Urinary bladder (tissue), 4 donors: Measurements from ENCODE around the gene CMTM2. TPM values are rescaled to one million over a fixed set of nuclear protein-coding genes. Genes with fewer than 3 reads are reported as not detected.

Experiments used
- DNase-seq: peaks from one replicate; pipeline ENCODE4 v3.0.0-alpha.2; 2015; ENCODE audit errors: extremely low spot score
- H3K27ac ChIP-seq: one replicate; pipeline ENCODE4 v1.5.1; 2013; ENCODE audit warnings: low read depth, mild to moderate bottlenecking, moderate library complexity
- H3K36me3 ChIP-seq: one replicate; pipeline ENCODE4 v1.6.1; 2013; ENCODE audit warnings: mild to moderate bottlenecking, moderate library complexity; ENCODE audit not compliant: insufficient read depth
- H3K4me1 ChIP-seq: one replicate; pipeline ENCODE4 v1.6.1; 2013; ENCODE audit warnings: mild to moderate bottlenecking, moderate library complexity; ENCODE audit not compliant: insufficient read depth
- H3K4me3 ChIP-seq: one replicate; pipeline ENCODE4 v1.5.1; 2013; ENCODE audit warnings: low read depth, low read length
- WGBS: extraction: QIAGEN DNeasy Blood & Tissue Kit; methylation state at CpG from one replicate; pipeline ENCODE4 v1.1.7; 2013; 5-methylcytosine and 5-hydroxymethylcytosine counted together
- polyA plus RNA-seq: library from polyadenylated mRNA; stranded (reverse); fragments of 200-250 nt; gene quantifications from one replicate; pipeline ENCODE4 v1.2.3, GENCODE V29; 2013
- total RNA-seq: library from RNA; depleted of rRNA; stranded (reverse); fragments of >200 nt; gene quantifications from one replicate; pipeline ENCODE4 v1.2.3, GENCODE V29; 2014
- donor health status: healthy with polysubstance abuse.
- donor health status: healthy.

Gene CMTM2
- total and polyA plus RNA-seq, 2 donors = not detected

DNA sequence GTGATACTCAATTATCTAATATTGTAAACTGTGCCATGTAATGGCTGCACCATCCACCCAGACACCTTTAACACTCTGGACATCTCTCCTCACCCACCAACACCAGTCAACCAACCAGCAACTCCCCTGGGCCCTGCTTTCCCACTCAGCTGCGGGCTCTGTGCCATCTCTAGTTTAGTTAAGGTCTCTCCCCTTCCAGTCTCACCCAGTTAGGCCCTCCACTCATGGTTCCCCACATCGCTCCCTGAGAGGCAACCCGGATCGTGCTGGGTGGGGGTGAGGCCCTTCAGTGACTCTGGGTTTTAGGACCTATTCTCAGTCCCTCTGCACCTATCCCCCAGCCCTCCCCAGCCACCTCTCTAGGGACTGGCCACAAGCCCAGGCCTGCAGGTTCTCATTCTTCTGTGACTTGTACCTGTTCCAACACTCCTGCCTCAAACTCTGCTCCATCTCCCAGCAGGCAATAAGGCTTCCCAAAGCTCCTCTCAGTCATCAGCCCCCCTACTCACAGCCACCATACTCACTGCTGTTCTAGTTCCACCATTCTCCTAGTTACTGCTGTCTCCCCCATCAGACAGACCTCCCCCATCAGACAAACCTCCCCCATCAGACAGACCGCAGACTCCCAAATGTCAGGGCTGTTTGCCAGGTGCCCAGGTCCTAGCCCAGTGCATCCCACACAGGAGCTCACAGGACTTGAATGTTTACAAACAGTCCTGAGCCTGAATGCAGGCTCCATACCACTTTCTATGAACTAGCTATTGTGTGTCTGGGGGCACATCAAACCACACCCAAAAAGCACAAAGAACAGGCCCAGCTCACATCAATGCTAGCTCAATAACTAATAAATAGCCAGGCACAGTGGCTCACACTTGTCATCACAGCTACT lies 31.9 kb upstream of the CMTM2 start:
- H3K4me3 ChIP-seq = no peak overlapping the region
- no peak overlapping the region for H3K27ac ChIP-seq
- DNase-seq = no peak
- 94% methylated on average over 5 of the region's 5 CpGs for WGBS
- H3K36me3 ChIP-seq = no peaks in the 10 kb centered on the region
- no peaks in the 10 kb centered on the region for H3K4me1 ChIP-seq

DNA sequence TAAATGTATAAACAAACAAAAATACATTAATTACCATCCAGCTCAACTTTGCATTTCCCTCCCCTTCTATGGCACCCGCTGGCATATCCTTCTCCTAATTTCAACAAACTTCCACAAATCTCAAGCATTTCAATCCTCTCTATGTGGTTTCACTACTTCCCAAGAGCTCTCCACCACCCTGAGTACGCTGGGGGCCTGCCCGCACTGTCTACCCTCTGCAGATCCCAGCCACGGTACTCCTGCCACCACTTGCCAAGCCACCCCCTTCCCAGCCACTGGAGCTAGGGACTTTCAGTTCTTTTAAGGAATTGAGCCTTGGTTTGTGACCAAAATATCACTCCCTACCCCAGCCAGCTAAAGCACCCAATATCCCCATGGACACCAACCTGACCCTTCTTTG lies 31.2 kb upstream of the CMTM2 start:
- WGBS = 89% methylated on average over 4 of the region's 4 CpGs
- peak overlapping the region; percentile 62 for H3K27ac ChIP-seq
- no peak overlapping the region for H3K4me3 ChIP-seq
- H3K36me3 ChIP-seq = no peaks in the 10 kb centered on the region
- no peak for DNase-seq
- H3K4me1 ChIP-seq = no peaks in the 10 kb centered on the region

DNA sequence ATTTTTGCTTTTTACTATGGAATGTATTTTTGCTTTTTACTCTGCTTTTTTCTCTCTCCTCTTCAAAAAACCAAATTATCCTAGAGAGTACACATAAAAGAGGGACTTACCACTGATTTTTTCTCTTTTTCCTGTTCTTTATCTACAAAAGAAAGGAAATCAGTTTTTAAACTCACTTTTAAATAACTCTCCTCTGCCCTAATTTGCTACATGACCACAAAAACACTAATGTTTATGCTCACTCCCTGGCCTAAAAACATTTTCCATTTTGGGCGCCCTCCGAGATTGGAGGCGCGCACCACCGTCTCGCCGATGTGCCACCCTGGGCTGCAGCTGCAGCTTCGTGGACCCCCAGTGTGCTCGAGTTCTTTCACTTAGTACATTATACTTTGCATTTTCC lies 30.4 kb upstream of the CMTM2 start:
- Histone ChIP-seq H3K36me3 (no peaks in the 10 kb centered on the region), H3K4me3 (peak overlapping the region; percentile 67), H3K27ac (no peak overlapping the region), H3K4me1 (no peaks in the 10 kb centered on the region)
- 50% methylated on average over 9 of the region's 9 CpGs for WGBS
- no peak for DNase-seq

DNA sequence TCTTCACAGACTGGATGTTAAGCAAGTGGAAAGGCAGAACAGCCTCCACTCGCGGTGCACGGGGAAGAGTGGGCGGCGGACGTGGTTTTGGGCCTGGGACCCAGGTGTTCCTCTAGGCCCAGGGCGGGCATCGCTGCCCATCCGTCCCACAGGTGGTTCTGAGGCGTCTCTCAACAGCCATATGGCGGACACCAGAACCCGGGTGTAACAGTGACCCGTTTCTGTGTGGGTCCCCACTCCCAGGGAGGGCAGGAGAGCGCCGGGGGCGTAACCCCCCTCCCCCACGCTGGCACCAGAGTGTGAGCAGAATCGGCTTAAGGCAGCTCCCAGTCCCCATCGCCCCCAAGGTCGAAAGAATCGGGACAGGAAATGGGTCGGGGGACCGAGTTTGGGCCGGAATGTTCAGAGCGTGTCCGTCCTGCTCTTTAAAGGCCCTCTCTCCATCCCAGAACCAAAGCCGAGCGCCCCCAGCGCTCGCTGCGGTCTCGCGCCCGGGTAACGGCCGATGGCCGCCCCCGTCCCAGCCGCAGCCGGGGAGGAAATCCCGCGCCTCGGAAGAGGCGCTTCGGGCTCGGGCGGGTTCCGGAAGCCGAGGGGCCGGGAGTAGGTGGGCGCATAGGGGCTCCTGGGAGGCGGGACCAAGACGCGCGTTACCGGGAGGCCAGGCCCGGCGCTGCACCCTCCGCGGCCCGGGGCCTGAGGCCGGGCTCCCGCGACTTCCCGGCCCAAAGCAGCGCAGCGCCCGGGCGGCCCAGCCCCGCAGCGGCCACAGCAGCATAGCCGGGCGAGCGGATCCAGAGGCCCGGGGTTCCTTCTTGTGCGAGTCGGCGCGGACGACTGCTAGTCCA lies 29.8 kb upstream of the CMTM2 start, which contains the start of gene TK2:
TSS of gene TK2 (minus strand) at position 839 of the 848 bp plus-strand sequence. CDS start at position 778, 61 bp downstream.
- Histone ChIP-seq H3K27ac (peak within 1 kb of the TSS; percentile 89), H3K36me3 (no peaks in the 10 kb centered on the region), H3K4me3 (peak within 1 kb of the TSS; percentile 67), H3K4me1 (no peaks in the 10 kb centered on the region)
- DNase-seq = peak; percentile 36
- 3% methylated on average over 80 of the region's 80 CpGs for WGBS

DNA sequence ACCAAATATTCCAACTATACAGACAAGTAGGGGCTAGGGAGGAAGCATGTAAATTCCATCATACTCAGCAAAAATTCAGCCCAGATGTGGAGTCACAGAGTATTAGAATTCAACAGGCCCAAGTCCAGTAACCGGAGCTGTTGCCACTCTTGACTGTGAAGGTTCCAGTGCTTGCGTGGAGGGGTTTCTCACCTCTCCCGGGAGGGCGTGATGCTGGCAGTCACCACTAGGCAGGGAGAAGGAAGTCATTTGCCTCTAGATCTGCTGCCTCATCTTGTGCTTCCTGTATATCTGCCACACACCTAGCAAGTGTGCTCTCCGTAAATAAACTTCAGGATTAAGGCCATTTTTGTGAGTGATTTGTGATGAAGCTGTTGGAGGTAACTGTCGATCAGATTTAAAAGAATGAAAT lies 27.9 kb upstream of the CMTM2 start:
- no peak for DNase-seq
- Histone ChIP-seq H3K27ac (no peak overlapping the region), H3K4me3 (no peak overlapping the region), H3K36me3 (no peaks in the 10 kb centered on the region), H3K4me1 (no peaks in the 10 kb centered on the region)
- 40% methylated on average over 6 of the region's 6 CpGs for WGBS

DNA sequence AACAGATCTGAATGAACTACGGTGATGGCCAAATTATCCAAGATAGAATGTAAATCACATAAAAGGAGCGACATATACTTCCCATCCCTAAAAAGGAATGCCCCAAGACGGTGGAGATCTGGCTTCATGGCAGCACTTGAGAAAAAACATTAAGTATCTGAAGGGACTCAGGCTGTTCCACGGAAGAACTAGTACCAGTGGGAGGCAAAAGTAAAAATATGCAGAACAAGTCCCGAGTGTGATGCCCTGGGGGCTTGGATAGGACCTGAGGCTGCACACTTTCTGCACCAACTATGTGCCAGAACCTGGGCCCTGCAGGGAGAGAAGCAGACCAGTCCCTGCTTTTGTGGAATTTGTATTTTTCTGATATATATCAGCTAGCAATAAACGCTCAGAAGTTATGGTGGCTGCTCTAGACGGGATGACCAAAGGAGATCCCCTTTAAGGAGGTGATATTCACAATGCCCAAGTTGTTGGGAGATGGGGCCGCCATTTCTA lies 27.4 kb upstream of the CMTM2 start:
- WGBS = 25% methylated on average over 8 of the region's 8 CpGs
- DNase-seq = no peak
- Histone ChIP-seq H3K27ac (peak overlapping the region; percentile 77), H3K4me3 (peak overlapping the region; percentile 39), H3K4me1 (no peaks in the 10 kb centered on the region), H3K36me3 (no peaks in the 10 kb centered on the region)

DNA sequence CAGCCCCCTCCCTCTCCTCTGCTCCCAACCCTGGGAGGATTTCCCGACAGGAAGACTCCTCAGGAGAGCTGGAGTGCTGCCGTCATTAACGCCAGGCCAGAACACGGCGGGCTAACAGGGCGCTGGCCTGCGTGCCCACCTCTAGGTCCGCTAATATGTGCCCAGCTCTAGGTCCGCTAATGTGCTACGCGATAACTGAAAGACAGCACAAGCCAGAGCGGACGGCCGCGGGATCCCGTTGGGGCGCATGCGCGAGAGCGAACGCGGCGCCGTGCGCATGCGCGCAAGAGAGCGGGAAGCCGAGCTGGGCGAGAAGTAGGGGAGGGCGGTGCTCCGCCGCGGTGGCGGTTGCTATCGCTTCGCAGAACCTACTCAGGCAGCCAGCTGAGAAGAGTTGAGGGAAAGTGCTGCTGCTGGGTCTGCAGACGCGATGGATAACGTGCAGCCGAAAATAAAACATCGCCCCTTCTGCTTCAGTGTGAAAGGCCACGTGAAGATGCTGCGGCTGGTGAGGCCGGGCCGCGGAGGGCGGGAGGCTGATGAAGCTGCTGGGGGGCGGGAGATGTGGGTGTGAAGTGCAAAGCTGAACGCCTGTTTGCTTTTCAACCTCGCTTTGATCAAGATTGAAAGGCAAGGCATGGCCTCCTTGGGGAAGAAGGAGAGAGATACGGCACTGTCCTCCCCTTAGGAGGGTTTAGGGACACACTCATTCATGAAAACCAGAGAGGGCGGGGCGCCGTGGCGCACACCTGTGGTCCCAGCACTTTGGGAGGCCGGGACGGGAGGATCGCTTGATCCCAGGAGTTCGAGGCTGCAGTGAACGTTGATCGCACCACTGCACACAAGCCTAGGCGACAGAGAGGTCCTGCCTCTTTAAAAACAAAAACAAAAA lies 26.7 kb upstream of the CMTM2 start, which contains the start of gene CKLF:
TSS of gene CKLF (plus strand) at position 291 of the 892 bp plus-strand sequence. CDS start at position 431, 140 bp downstream.
- H3K4me3 ChIP-seq = peak within 1 kb of the TSS; percentile 39
- no peaks in the 10 kb centered on the region for H3K4me1 ChIP-seq
- no peaks in the 10 kb centered on the region for H3K36me3 ChIP-seq
- WGBS = 9% methylated on average over 63 of the region's 63 CpGs
- peak; percentile 59 for DNase-seq
- H3K27ac ChIP-seq = peak within 1 kb of the TSS; percentile 77

DNA sequence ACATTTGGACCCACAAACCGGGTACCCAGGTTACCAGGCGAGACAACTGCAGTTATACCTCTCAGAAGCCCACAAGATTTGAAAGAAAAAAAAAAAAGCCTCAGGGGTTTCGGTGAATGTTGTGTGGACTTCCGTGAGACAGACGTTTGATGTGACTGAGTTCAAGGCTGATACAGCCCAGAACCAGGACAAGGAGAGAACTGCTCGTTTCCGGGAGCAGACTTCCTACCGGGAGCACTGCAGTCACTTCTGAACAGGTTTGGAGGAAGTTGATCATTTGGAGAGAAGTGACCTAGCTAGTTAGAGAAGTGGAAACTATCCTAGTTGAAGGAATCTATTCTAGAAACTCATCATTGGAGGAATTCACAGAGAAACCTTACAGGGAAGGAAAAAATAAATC lies 26.0 kb upstream of the CMTM2 start:
- peak overlapping the region; percentile 39 for H3K4me3 ChIP-seq
- WGBS = 39% methylated on average over 8 of the region's 8 CpGs
- H3K4me1 ChIP-seq = no peaks in the 10 kb centered on the region
- DNase-seq = no peak
- H3K27ac ChIP-seq = no peak overlapping the region
- H3K36me3 ChIP-seq = no peaks in the 10 kb centered on the region

DNA sequence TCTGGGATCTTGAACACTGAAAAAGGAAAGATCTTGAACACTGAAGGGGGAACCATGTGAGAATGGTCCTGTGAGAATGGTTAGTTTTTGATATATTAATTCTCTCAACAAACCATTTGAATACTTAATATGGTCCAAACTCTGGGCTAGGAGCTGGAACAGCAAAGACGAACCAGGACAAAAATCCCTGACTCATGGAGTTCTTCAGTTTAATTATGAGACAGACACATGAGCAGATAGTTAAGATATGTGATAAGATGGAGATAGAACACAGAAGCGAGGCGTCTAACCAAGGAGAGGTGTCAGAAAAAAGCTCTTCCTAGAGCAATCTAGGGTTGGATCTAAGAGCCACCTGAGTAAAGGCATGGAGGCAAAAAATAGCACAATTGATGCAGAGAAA lies 25.2 kb upstream of the CMTM2 start:
- Histone ChIP-seq H3K4me1 (no peaks in the 10 kb centered on the region), H3K27ac (no peak overlapping the region), H3K4me3 (no peak overlapping the region), H3K36me3 (no peaks in the 10 kb centered on the region)
- WGBS = 91% methylated on average over 3 of the region's 3 CpGs
- DNase-seq = no peak

DNA sequence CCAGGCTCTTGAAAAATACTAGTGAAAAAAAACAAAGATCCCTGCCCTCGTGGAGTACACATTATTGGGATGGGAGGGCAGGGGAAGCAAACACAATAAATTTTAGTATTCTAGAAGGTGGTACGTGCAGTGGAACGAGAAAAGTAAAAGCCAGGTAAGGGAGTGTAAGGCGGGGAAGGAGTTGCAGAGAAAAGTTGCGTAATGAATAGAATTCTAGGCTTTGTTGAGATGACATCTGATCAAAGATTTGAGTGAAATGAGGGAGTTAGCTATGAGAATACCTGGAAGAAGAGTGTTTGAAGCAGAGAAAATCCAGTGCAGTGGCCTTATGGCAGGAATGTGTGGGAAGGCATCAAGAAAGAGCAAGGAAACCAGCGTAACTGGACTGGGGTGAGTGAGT lies 24.8 kb upstream of the CMTM2 start:
- Histone ChIP-seq H3K36me3 (no peaks in the 10 kb centered on the region), H3K4me1 (no peaks in the 10 kb centered on the region), H3K27ac (no peak overlapping the region), H3K4me3 (no peak overlapping the region)
- 91% methylated on average over 6 of the region's 6 CpGs for WGBS
- no peak for DNase-seq

DNA sequence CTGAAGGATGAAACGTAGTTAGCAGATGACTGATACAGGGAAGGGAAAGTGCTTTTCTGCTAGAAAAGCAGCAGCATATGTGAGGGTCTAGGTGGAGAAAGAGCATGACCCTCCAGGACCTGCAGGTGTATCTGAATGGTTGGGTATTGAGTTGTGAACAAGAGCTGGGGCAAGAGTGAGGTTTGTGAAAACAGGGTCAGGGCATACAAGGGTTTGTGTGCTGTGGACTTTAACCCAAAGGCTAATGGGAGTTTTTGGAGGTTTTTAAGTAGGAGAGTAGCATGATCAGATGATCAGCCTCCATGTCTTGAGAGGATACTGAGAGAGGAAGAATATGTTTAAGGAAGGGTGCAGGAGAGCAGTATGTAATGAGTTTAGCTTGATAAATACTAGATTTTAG lies 19.2 kb upstream of the CMTM2 start:
- Histone ChIP-seq H3K4me3 (no peak overlapping the region), H3K36me3 (no peaks in the 10 kb centered on the region), H3K27ac (no peak overlapping the region), H3K4me1 (no peaks in the 10 kb centered on the region)
- no peak for DNase-seq
- 88% methylated on average over 1 of the region's 1 CpG for WGBS

DNA sequence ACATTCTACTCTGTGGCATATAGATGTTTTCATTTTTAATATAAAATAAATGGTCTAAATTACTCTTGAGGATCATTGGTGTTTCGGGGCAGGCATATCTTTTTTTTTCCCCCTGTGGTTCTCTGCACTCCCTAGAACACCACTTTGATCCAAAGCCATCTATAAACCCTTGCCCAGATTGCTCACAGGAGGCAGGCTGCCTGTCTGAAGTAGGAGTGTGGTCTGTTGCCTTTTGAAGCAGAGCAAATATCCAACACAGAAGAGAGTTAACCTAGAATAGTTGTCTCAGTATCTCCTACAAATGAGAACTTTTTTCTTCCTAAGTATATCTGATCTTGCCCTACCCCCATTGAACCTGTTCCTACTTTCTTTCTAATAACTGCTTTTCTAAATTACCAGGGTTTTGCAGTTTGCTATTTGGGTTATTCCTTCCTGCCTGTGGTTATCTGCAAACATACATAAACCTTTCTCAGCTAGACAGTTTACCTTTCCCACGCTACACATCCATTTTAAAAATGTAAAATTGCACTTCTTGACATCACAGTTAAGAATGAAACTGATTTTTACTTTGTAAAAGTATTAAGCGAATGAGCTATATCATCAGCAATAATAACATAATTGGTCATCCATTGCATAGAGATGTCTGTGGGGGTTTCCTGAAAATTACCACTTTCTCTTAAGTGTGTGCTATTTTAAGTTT lies 17.7 kb upstream of the CMTM2 start:
- H3K27ac ChIP-seq = no peak overlapping the region
- no peaks in the 10 kb centered on the region for H3K36me3 ChIP-seq
- DNase-seq = no peak
- no peak overlapping the region for H3K4me3 ChIP-seq
- no peaks in the 10 kb centered on the region for H3K4me1 ChIP-seq
- 93% methylated on average over 3 of the region's 3 CpGs for WGBS
